Measurements from ENCODE around the gene TRAM2. TPM values are rescaled to one million over a fixed set of nuclear protein-coding genes. Genes with fewer than 3 reads are reported as not detected.

The TRAM2 gene
- total RNA-seq, 1 experiment from 2014 or later, result 9.9 TPM

GRCh38 chr6:52573295-52573694 is 3.6 kb downstream of the TRAM2 start:
- no peaks in the 10 kb centered on the region for H3K9me3 Mint-ChIP-seq (ENCODE audit: unreplicated experiment)
- no TSS peak for BruUV-seq (replicated peaks)
- no peaks in the 10 kb centered on the region for H3K27me3 Mint-ChIP-seq (ENCODE audit: insufficient read depth, unreplicated experiment)
- no peak for DNase-seq (ENCODE audit: unreplicated experiment)
- peaks cover 6% of the 10 kb centered on the region for H3K36me3 Mint-ChIP-seq (ENCODE audit: insufficient read depth, unreplicated experiment)
- peak overlapping the region; percentile 27 for H3K4me3 Mint-ChIP-seq (ENCODE audit: unreplicated experiment)
- intact Hi-C loops (cut with micrococcal nuclease), result no loop called here
- POLR2A ChIA-PET, result interaction anchor here (0.8 kb wide), 1 partner anchor 69 kb away, joined by 3 read pairs; no protein-coding TSS in a partner anchor
- H3K27ac Mint-ChIP-seq (ENCODE audit: low read depth, unreplicated experiment), result no peak overlapping the region
- CTCF ChIA-PET, result interaction anchor here (0.7 kb wide), 1 partner anchor 62 kb away, joined by 4 read pairs; no protein-coding TSS in a partner anchor
- H3K4me1 Mint-ChIP-seq (ENCODE audit: insufficient read depth, unreplicated experiment), result peaks cover 31% of the 10 kb centered on the region
- no peak for TF ChIP-seq CTCF (IDR thresholded peaks at IDR 0.05; ENCODE audit: unreplicated experiment)

- TF ChIP-seq CTCF (IDR thresholded peaks at IDR 0.05; ENCODE audit: unreplicated experiment), result no peak
- ChIA-PET POLR2A (interaction anchor here (0.8 kb wide), 1 partner anchor 68 kb away, joined by 3 read pairs; no protein-coding TSS in a partner anchor), CTCF (interaction anchor here (0.7 to 0.8 kb wide), 2 partner anchors 22 to 63 kb away, joined by 4 read pairs; no protein-coding TSS in a partner anchor)
- no peak for DNase-seq (ENCODE audit: unreplicated experiment)
- no TSS peak for BruUV-seq (replicated peaks)
- Mint-ChIP-seq H3K27ac (ENCODE audit: low read depth, unreplicated experiment) (no peak overlapping the region), H3K36me3 (ENCODE audit: insufficient read depth, unreplicated experiment) (peaks cover 3% of the 10 kb centered on the region), H3K4me3 (ENCODE audit: unreplicated experiment) (no peak overlapping the region), H3K4me1 (ENCODE audit: insufficient read depth, unreplicated experiment) (peaks cover 31% of the 10 kb centered on the region), H3K27me3 (ENCODE audit: insufficient read depth, unreplicated experiment) (no peaks in the 10 kb centered on the region), H3K9me3 (ENCODE audit: unreplicated experiment) (no peaks in the 10 kb centered on the region)
- intact Hi-C loops (cut with micrococcal nuclease), result no loop called here
Observed at GRCh38 chr6:52572536-52572935, 4.3 kb downstream of the TRAM2 start.

- ChIA-PET POLR2A (interaction anchor here (0.6 kb wide), 1 partner anchor 32 kb away, joined by 3 read pairs; no protein-coding TSS in a partner anchor), CTCF (interaction anchor here (0.8 to 1.5 kb wide), 2 partner anchors 81 to 155 kb away, joined by 4 to 6 read pairs; no protein-coding TSS in a partner anchor)
- H3K4me1 Mint-ChIP-seq (ENCODE audit: insufficient read depth, unreplicated experiment), result peaks cover 43% of the 10 kb centered on the region
- H3K4me3 Mint-ChIP-seq (ENCODE audit: unreplicated experiment), result no peak overlapping the region
- intact Hi-C loops (cut with micrococcal nuclease), result no loop called here
- TF ChIP-seq CTCF (IDR thresholded peaks at IDR 0.05; ENCODE audit: unreplicated experiment), result no peak
- H3K9me3 Mint-ChIP-seq (ENCODE audit: unreplicated experiment), result no peaks in the 10 kb centered on the region
- H3K27me3 Mint-ChIP-seq (ENCODE audit: insufficient read depth, unreplicated experiment), result no peaks in the 10 kb centered on the region
- H3K36me3 Mint-ChIP-seq (ENCODE audit: insufficient read depth, unreplicated experiment), result no peaks in the 10 kb centered on the region
- no TSS peak for BruUV-seq (replicated peaks)
- H3K27ac Mint-ChIP-seq (ENCODE audit: low read depth, unreplicated experiment), result no peak overlapping the region
- DNase-seq (ENCODE audit: unreplicated experiment), result no peak
Observed at GRCh38 chr6:52571099-52571755, 5.6 kb downstream of the TRAM2 start.

GRCh38 chr6:52570291-52570700 is 6.6 kb downstream of the TRAM2 start:
- BruUV-seq (replicated peaks), result no TSS peak
- ChIA-PET CTCF (interaction anchor here (0.6 to 1.5 kb wide), 2 partner anchors 35 to 82 kb away, joined by 4 to 6 read pairs; no protein-coding TSS in a partner anchor), POLR2A (no interaction called here)
- Mint-ChIP-seq H3K27ac (ENCODE audit: low read depth, unreplicated experiment) (no peak overlapping the region), H3K4me3 (ENCODE audit: unreplicated experiment) (no peak overlapping the region), H3K27me3 (ENCODE audit: insufficient read depth, unreplicated experiment) (no peaks in the 10 kb centered on the region), H3K36me3 (ENCODE audit: insufficient read depth, unreplicated experiment) (no peaks in the 10 kb centered on the region), H3K9me3 (ENCODE audit: unreplicated experiment) (no peaks in the 10 kb centered on the region), H3K4me1 (ENCODE audit: insufficient read depth, unreplicated experiment) (peaks cover 38% of the 10 kb centered on the region)
- DNase-seq (ENCODE audit: unreplicated experiment), result no peak
- intact Hi-C loops (cut with micrococcal nuclease), result no loop called here
- no peak for TF ChIP-seq CTCF (IDR thresholded peaks at IDR 0.05; ENCODE audit: unreplicated experiment)
